Astrocyte (in vitro differentiated cells and primary cell): ENCODE results near the gene RDH13. TPM values are rescaled to one million over a fixed set of nuclear protein-coding genes. Genes with fewer than 3 reads are reported as not detected.

ENCODE experiments used
- DNase-seq: peaks from one replicate; pipeline ENCODE4 v3.0.0-alpha.2; 2010; ENCODE audit warnings: low read depth
- FAIRE-seq: peaks from 2 replicates; lab custom pipeline; 2011; peaks lifted over from hg19 to GRCh38; lab: Jason Lieb, UNC
- H2AFZ ChIP-seq: 2 replicates; pipeline ENCODE4 v1.6.0; 2012; ENCODE audit warnings: low read depth, low read length, inconsistent platforms
- H3K27ac ChIP-seq: 2 replicates; pipeline ENCODE4 v1.5.1; 2011; ENCODE audit warnings: low read depth, low read length, inconsistent platforms
- H3K27me3 ChIP-seq: 2 replicates; pipeline ENCODE4 v1.6.0; 2011; ENCODE audit warnings: low read length, inconsistent platforms; ENCODE audit not compliant: insufficient read depth
- H3K36me3 ChIP-seq: 2 replicates; pipeline ENCODE4 v1.5.1; 2011; ENCODE audit warnings: low read length, inconsistent platforms; ENCODE audit not compliant: insufficient read depth
- H3K4me1 ChIP-seq: 2 replicates; pipeline ENCODE4 v1.5.1; 2011; ENCODE audit warnings: low read length, inconsistent platforms; ENCODE audit not compliant: insufficient read depth
- H3K4me2 ChIP-seq: 2 replicates; pipeline ENCODE4 v1.6.0; 2012; ENCODE audit warnings: low read length, inconsistent platforms
- H3K4me3 ChIP-seq: 2 replicates; pipeline ENCODE4 v1.5.1; 2011; ENCODE audit warnings: low read depth, mild to moderate bottlenecking, low read length, inconsistent platforms; ENCODE audit not compliant: insufficient read depth
- H3K79me2 ChIP-seq: 2 replicates; pipeline ENCODE4 v1.6.0; 2012; ENCODE audit warnings: mild to moderate bottlenecking, low read length, inconsistent platforms; ENCODE audit not compliant: insufficient read depth
- H3K9ac ChIP-seq: 2 replicates; pipeline ENCODE4 v1.6.0; 2012; ENCODE audit warnings: mild to moderate bottlenecking, low read length, inconsistent platforms
- H3K9me3 ChIP-seq: 2 replicates; pipeline ENCODE4 v1.5.1; 2012; ENCODE audit warnings: low read depth, mild to moderate bottlenecking, low read length, inconsistent platforms; ENCODE audit not compliant: insufficient read depth
- H4K20me1 ChIP-seq: 2 replicates; pipeline ENCODE4 v1.6.0; 2012; ENCODE audit warnings: low read length, inconsistent platforms; ENCODE audit not compliant: insufficient read depth
- H3K27ac Mint-ChIP-seq: one replicate; pipeline ENCODE4 v1.8.0; 2021; ENCODE audit warnings: mild to moderate bottlenecking, mixed read lengths; ENCODE audit not compliant: unreplicated experiment
- H3K27me3 Mint-ChIP-seq: one replicate; pipeline ENCODE4 v1.8.0; 2021; ENCODE audit warnings: low read depth, mixed read lengths; ENCODE audit not compliant: unreplicated experiment
- H3K36me3 Mint-ChIP-seq: one replicate; pipeline ENCODE4 v1.8.0; 2021; ENCODE audit warnings: low read depth, mixed read lengths; ENCODE audit not compliant: unreplicated experiment
- H3K4me1 Mint-ChIP-seq: one replicate; pipeline ENCODE4 v1.8.0; 2021; ENCODE audit warnings: low read depth, mixed read lengths; ENCODE audit not compliant: unreplicated experiment
- H3K4me3 Mint-ChIP-seq: one replicate; pipeline ENCODE4 v1.8.0; 2021; ENCODE audit warnings: mild to moderate bottlenecking, moderate library complexity, mixed read lengths; ENCODE audit not compliant: unreplicated experiment
- H3K9me3 Mint-ChIP-seq: one replicate; pipeline ENCODE4 v1.8.0; 2021; ENCODE audit warnings: mild to moderate bottlenecking, mixed read lengths; ENCODE audit not compliant: unreplicated experiment
- CTCF ChIP-seq: IDR thresholded peaks from 2 replicates; pipeline ENCODE4 v1.5.1; 2011; ENCODE audit warnings: low read depth, mild to moderate bottlenecking, inconsistent platforms, low read length, moderate library complexity; ENCODE audit not compliant: insufficient read depth
- EZH2 ChIP-seq: IDR thresholded peaks from 2 replicates; pipeline ENCODE4 v1.6.1; 2012; ENCODE audit warnings: mild to moderate bottlenecking, low read length, inconsistent platforms; ENCODE audit not compliant: insufficient read depth
- total RNA-seq: library from RNA; stranded (reverse); gene quantifications from 2 replicates; pipeline ENCODE4 v1.2.1, GENCODE V29; 2021

RDH13 gene
- total RNA-seq, 1 donor from 2014 or later: 22.6 TPM

- FAIRE-seq: no peak
- TF ChIP-seq CTCF: no peak
- no peak for TF ChIP-seq EZH2
Measured at GRCh38 chr19:55078996-55079395, 16.0 kb upstream of the RDH13 start.

GRCh38 chr19:55077106-55077505, 14.2 kb upstream of the RDH13 start:
- peaks cover 2% of the 10 kb centered on the region for H3K9me3 Mint-ChIP-seq
- peaks cover 2% of the 10 kb centered on the region for H3K4me1 Mint-ChIP-seq
- TF ChIP-seq EZH2 (no peak), CTCF (no peak)
- Histone ChIP-seq H3K4me3 (no peak overlapping the region), H3K27ac (no peak overlapping the region), H3K4me2 (no peak overlapping the region), H2AFZ (no peak overlapping the region), H3K36me3 (no peaks in the 10 kb centered on the region), H3K9ac (no peak overlapping the region), H3K79me2 (no peaks in the 10 kb centered on the region), H3K4me1 (peaks cover 9% of the 10 kb centered on the region), H4K20me1 (no peaks in the 10 kb centered on the region), H3K9me3 (no peaks in the 10 kb centered on the region), H3K27me3 (peaks cover 31% of the 10 kb centered on the region)
- FAIRE-seq (no peak), DNase-seq (no peak)
- H3K27ac Mint-ChIP-seq: no peak overlapping the region
- H3K27me3 Mint-ChIP-seq: peaks cover 53% of the 10 kb centered on the region
- no peak overlapping the region for H3K4me3 Mint-ChIP-seq
- H3K36me3 Mint-ChIP-seq: peaks cover 2% of the 10 kb centered on the region

More at GRCh38 chr19:55078996-55079395, 16.0 kb upstream of the RDH13 start:
- no peak overlapping the region for H3K4me3 Mint-ChIP-seq
- H3K4me1 Mint-ChIP-seq: peaks cover 2% of the 10 kb centered on the region
- no peaks in the 10 kb centered on the region for H4K20me1 ChIP-seq
- H3K36me3 Mint-ChIP-seq: peaks cover 2% of the 10 kb centered on the region
- H3K4me1 ChIP-seq: peaks cover 11% of the 10 kb centered on the region
- H3K4me2 ChIP-seq: no peak overlapping the region
- peaks cover 2% of the 10 kb centered on the region for H3K9me3 Mint-ChIP-seq
- no peaks in the 10 kb centered on the region for H3K36me3 ChIP-seq
- no peak overlapping the region for H3K27ac Mint-ChIP-seq
- H3K27me3 ChIP-seq: peaks cover 47% of the 10 kb centered on the region
- H3K9ac ChIP-seq: no peak overlapping the region
- no peak overlapping the region for H2AFZ ChIP-seq
- no peak for DNase-seq
- H3K79me2 ChIP-seq: no peaks in the 10 kb centered on the region
- H3K27me3 Mint-ChIP-seq: peaks cover 51% of the 10 kb centered on the region
- no peak overlapping the region for H3K27ac ChIP-seq
- peaks cover 4% of the 10 kb centered on the region for H3K9me3 ChIP-seq
- no peak overlapping the region for H3K4me3 ChIP-seq

- no peak overlapping the region for H3K4me3 ChIP-seq
- H3K9me3 ChIP-seq: no peaks in the 10 kb centered on the region
- H3K79me2 ChIP-seq: no peaks in the 10 kb centered on the region
- no peaks in the 10 kb centered on the region for H3K36me3 ChIP-seq
- peaks cover 24% of the 10 kb centered on the region for H3K27me3 ChIP-seq
- peaks cover 4% of the 10 kb centered on the region for H3K4me1 ChIP-seq
- Mint-ChIP-seq H3K27ac (no peak overlapping the region), H3K36me3 (peaks cover 2% of the 10 kb centered on the region), H3K4me1 (peaks cover 2% of the 10 kb centered on the region), H3K9me3 (peaks cover 2% of the 10 kb centered on the region), H3K4me3 (no peak overlapping the region), H3K27me3 (peaks cover 58% of the 10 kb centered on the region)
- no peak overlapping the region for H3K4me2 ChIP-seq
- no peak overlapping the region for H3K9ac ChIP-seq
- no peak overlapping the region for H3K27ac ChIP-seq
- TF ChIP-seq CTCF: no peak
- TF ChIP-seq EZH2: no peak
- no peak overlapping the region for H2AFZ ChIP-seq
- DNase-seq (no peak), FAIRE-seq (no peak)
- no peaks in the 10 kb centered on the region for H4K20me1 ChIP-seq
Measured at GRCh38 chr19:55076321-55076720, 13.4 kb upstream of the RDH13 start.
